GM19324 (cell line): ENCODE data around the gene RYR3.

Experiments
- ATAC-seq: cut with Tn5 transposase; IDR thresholded peaks from one replicate; pipeline ENCODE4 v1.9.1; 2021; ENCODE audit warnings: mild to moderate bottlenecking, moderate library complexity; ENCODE audit not compliant: unreplicated experiment, low FRiP score

Gene RYR3

DNA sequence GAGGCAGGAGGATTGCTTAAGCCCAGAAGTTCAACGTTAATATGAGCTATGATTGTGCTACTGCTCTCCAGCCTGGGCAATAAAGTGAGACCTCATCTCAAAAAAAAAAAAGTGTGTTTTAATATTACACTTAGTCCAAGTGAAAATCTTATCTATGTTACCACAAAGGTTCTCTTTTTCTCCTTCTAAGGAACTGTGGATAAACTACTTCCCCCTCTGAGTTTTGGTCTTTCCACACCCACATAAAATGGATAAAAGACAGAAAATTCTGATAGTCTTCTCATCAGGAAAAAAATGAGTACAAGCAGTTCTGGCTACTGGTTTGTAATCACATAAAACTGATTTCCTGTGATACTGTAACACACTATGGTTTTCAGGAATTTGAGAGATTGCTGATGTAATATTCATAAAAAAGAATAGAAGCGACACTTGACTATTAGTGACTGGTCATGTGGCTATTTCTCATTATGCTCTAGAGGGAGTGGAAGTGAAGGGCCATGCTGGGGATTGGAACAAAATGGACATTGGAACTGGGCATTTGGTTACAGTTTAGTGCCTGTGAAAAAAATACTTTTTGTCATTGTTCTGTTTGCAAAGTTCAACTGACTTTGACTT is 68.2 kb downstream of the RYR3 start:
- ATAC-seq, result no peak

GRCh38 chr15:33380406-33380805 is 69.6 kb downstream of the RYR3 start:
- no peak for ATAC-seq

DNA sequence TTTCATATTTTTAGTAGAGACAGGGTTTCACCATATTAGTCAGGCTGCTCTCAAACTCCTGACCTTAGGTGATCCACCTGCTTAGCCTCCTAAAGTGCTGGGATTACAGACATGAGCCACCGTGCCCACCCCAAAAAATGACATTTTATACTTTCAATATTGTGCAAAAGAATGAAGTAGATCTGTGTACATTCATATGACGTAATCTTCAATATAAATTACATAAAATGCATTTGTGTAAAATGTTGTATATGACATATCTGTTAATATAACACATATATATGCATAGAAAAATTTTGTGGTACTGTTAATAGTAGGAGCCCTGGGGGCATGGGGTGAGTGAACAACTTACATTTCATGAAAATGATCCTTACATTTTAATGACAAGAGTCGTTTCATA is 71.7 kb downstream of the RYR3 start:
- no peak for ATAC-seq

GRCh38 chr15:33384307-33384706 is 73.5 kb downstream of the RYR3 start:
- no peak for ATAC-seq

- no peak for ATAC-seq
Observed at GRCh38 chr15:33392453-33392852, 81.7 kb downstream of the RYR3 start.

DNA sequence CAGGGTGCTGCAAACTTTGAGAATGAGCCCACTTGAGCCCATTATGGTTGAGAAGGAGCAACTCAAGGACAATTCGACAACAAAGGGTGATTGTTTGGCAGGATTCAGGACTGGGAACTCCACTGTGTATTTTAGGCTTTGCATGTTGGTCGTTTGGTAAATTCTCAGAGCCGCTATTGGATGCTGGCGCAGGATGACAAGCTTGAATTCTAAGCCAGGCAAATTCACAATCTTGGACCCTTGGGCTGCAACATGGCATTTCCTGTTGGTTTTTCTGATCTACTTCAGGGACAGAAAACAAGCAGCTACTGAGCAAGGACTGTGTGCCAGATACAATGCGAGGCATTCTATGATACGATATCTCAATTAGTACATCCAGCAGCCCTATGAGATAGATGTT is 82.8 kb downstream of the RYR3 start:
- no peak for ATAC-seq

- no peak for ATAC-seq
Observed at GRCh38 chr15:33395321-33395720, 84.6 kb downstream of the RYR3 start.

DNA sequence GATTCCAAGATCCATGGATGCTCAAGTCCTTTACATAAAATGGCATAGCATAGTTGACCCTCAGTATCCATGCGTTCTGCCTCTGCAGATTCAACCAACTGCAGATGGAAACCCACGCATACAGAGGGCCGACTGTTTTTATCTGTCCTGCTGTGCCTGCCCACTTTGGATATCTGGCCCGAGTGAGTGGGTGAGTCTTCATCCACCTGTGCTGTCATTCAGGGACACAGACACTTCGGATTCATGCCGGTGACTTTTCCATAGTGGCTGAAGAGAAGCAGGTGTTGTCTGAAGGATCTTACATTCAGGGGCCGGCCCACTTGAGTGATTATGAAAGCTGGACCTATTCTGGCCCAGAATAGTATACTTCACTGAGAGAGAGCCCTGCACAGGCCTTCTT is 85.1 kb downstream of the RYR3 start:
- no peak for ATAC-seq

GRCh38 chr15:33396475-33396874 is 85.7 kb downstream of the RYR3 start:
- no peak for ATAC-seq

DNA sequence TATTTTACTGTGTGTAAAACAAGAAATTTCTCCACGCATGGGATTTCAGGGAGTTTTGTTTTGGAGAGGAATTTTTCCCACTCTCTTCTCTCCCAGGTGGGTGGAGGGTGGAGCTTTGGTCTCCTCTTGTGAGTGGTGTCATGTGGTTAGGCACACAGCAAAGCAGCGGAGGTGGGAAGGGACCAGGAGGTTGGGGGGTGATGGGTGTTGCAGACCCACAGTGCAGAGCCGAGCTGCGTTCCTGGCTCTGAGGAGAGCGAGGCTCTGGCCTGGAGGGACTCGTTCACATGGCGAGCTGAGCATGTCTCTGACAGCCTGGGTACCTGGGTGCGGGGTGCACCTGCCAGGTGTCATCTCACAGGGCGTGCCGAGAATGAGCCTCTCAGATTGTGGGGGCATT is 87.8 kb downstream of the RYR3 start:
- no peak for ATAC-seq

- ATAC-seq, result no peak
Observed at GRCh38 chr15:33400941-33401340, 90.2 kb downstream of the RYR3 start.

DNA sequence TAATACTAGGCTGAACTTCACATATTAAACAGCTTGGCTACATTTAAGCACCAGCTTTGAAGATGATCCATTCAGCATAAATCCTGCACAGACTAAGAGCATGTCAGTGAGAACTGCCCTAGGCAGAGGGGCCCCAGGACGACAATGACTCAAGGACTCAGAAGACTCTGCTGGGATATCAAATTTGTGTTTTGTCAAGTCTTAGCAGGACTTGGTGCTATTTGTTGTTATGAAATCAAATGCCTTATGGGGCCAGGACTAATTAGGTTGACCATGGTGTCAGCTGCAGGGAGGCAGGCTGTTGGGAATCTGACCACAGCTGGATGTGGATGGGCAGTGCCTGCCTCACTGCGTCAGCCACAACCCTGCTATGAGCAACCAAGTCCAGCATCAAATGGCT is 91.8 kb downstream of the RYR3 start:
- ATAC-seq, result no peak

DNA sequence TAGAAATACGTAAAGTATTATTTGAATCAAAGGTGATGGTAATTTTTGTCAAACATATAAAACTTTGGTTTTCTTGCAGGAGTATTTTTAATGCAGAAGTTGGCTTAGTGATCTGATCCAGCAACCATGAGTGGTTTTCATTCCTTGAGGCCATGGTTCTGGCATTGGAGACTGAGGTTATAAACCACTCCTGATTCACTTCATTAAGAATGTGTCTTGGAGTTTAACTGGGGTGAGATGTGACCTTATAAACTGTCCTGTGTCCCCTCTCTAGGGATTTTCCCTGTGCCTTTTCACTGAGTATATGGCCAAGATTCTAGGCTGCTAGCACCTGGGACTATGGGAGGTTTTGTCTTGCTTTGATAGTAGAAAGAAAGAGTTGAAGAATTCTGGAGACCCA is 94.3 kb downstream of the RYR3 start:
- no peak for ATAC-seq

GRCh38 chr15:33411596-33412540 is 101.1 kb downstream of the RYR3 start:
- ATAC-seq, result no peak

- ATAC-seq, result no peak
Observed at GRCh38 chr15:33419701-33420100, 108.9 kb downstream of the RYR3 start.

- no peak for ATAC-seq
Observed at GRCh38 chr15:33424025-33424424, 113.3 kb downstream of the RYR3 start.

DNA sequence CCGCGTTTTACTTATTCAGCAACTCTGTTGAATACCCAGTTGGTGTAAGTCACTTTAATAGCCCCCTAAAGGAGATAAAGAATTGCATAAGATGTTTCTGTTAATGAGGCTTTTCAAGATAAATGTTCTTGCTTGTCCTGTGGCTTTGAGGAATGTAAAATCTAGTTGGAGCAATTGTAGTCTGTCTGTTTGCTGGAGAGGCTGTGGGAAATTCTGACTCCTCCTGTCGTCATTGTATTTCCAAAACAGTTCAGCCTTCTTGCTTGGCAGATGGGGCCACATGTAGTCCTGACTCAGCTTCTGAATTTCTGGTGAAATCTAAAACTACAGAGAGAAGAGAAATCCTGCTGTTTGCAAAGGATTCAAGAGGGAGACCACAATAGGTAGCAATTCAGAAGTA is 114.4 kb downstream of the RYR3 start:
- no peak for ATAC-seq

GRCh38 chr15:33430577-33430976 is 119.8 kb downstream of the RYR3 start:
- no peak for ATAC-seq

- ATAC-seq, result no peak
Observed at GRCh38 chr15:33433821-33434220, 123.1 kb downstream of the RYR3 start.

DNA sequence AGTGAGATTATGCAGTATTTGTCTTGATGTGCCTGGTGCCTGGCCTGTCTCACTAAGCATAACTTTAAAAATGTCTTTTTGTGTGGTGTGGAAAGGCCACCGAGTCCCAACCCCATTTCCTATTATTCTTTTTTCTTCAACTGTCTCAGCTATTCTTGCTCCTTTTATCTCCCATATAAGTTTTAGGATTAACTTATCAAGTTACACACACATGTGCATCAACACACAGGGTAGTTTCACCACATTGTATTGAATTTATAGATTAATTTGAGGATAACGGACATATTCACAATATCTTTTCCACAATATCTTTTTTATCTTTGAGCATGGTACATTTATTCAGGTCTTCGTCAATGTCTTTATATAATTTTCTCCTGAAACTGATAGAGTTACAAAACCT is 127.6 kb downstream of the RYR3 start:
- ATAC-seq, result no peak

DNA sequence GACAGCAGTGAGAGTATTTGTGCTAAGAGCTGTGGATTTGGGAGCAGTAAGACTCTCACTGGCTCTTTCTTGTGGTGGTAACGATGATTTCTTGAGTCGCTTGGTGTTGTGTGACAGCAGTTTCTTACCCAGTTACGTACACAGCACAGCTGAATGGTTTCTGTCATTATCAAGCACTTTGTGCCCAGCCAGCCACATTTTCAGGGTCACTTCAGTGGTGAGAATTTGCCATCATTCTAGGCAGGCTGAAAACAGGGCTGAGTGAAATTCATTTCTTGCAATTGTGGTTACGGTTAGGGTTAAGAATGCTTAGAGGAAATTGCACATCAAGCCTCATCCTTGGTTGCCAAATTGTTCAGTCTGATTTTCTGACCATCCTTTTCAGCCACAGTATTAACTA is 130.1 kb downstream of the RYR3 start:
- no peak for ATAC-seq

DNA sequence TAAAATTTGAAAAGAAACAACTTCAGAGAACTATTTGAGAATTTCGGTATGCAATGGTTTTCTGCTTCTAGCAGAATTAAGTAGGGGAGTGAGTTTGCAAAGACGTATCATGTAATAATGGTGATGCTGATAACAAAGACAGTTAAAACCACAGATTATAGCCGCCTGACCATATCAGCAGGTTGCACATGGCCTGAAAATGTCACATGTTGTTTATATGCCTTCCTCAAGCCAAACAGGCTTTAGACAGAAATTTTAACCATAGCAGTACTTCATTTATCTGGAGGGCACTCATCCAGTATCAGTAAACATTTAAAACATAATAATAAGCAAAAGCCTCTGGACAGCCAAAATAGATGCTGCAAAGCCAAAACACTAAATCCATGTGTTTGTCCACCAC is 131.7 kb downstream of the RYR3 start:
- no peak for ATAC-seq
